Peyer's patch (tissue), 4 donors: ENCODE data around the gene MBD3L2B.

Source experiments
- CTCF ChIP-seq, 6 experiments: fragments of 450-650 bp in 4 of 6; fragments of 200-600 bp in 2 of 6; sonication (generic) in 1 of 6; IDR thresholded peaks; one replicate each; pipeline ENCODE4 v1.5.1; 2017 to 2019; ENCODE audit warnings: antibody characterized with exemption in 6 of 6, mild to moderate bottlenecking in 3 of 6, moderate library complexity in 1 of 6
- POLR2A ChIP-seq, 2 donors: fragments of 450-650 bp; IDR thresholded peaks; one replicate each; pipeline ENCODE4 v1.5.1; 2017; ENCODE audit warnings: antibody characterized with exemption in 2 of 2, mild to moderate bottlenecking in 2 of 2, moderate library complexity in 2 of 2

- no peak for TF ChIP-seq POLR2A (IDR thresholded peaks at IDR 0.05)
- TF ChIP-seq CTCF (IDR thresholded peaks at IDR 0.05) = no peak
Observed at GRCh38 chr19:7006135-7006704, 15.0 kb downstream of the MBD3L2B start.
